Osteoblast (primary cell): ENCODE data around the gene ASTN2. TPM values are rescaled to one million over a fixed set of nuclear protein-coding genes. Genes with fewer than 3 reads are reported as not detected.

Experiments
- DNase-seq: peaks from one replicate; pipeline ENCODE4 v3.0.0; 2011; ENCODE audit warnings: low spot score, mixed read lengths; ENCODE audit not compliant: insufficient read length; ENCODE audit errors: missing footprints
- H2AFZ ChIP-seq: 2 replicates; pipeline ENCODE4 v1.6.0; 2011; ENCODE audit warnings: mild to moderate bottlenecking, low read length
- H3K27ac ChIP-seq: 2 replicates; pipeline ENCODE4 v1.5.1; 2011; ENCODE audit warnings: mild to moderate bottlenecking, low read depth, low read length, moderate library complexity
- H3K27me3 ChIP-seq: 2 replicates; pipeline ENCODE4 v1.6.0; 2012; ENCODE audit warnings: mild to moderate bottlenecking, control low read depth, inconsistent platforms, low read length, moderate library complexity; ENCODE audit not compliant: insufficient read depth
- H3K36me3 ChIP-seq: 2 replicates; pipeline ENCODE4 v1.5.1; 2011; ENCODE audit warnings: mild to moderate bottlenecking, low read length, control low read depth, moderate library complexity; ENCODE audit not compliant: insufficient read depth
- H3K4me1 ChIP-seq: 2 replicates; pipeline ENCODE4 v1.5.1; 2011; ENCODE audit warnings: mild to moderate bottlenecking, low read length, control low read depth, moderate library complexity; ENCODE audit not compliant: insufficient read depth
- H3K4me2 ChIP-seq: 2 replicates; pipeline ENCODE4 v1.6.0; 2011; ENCODE audit warnings: mild to moderate bottlenecking, low read length; ENCODE audit not compliant: insufficient read depth
- H3K4me3 ChIP-seq: fragments of 200-600 bp; sonication (generic); 3 replicates; pipeline ENCODE4 v1.5.1; 2012; ENCODE audit warnings: mild to moderate bottlenecking, low read length, inconsistent platforms; ENCODE audit not compliant: insufficient read depth
- H3K79me2 ChIP-seq: 2 replicates; pipeline ENCODE4 v1.6.0; 2012; ENCODE audit warnings: mild to moderate bottlenecking, low read length, control low read depth, inconsistent platforms; ENCODE audit not compliant: insufficient read depth
- H3K9me3 ChIP-seq: 2 replicates; pipeline ENCODE4 v1.5.1; 2011; ENCODE audit warnings: low read depth, low read length, control low read depth
- H4K20me1 ChIP-seq: 2 replicates; pipeline ENCODE4 v1.6.0; 2012; ENCODE audit warnings: mild to moderate bottlenecking, low read length, control low read depth; ENCODE audit not compliant: insufficient read depth
- CTCF ChIP-seq: IDR thresholded peaks from 2 replicates; pipeline ENCODE4 v1.5.1; 2011; ENCODE audit warnings: mild to moderate bottlenecking, low read depth, low read length, moderate library complexity; ENCODE audit errors: extremely low read depth
- total RNA-seq: library from RNA; depleted of rRNA; stranded (reverse); fragments of >200 nt; gene quantifications from 2 replicates; pipeline ENCODE4 v1.2.3, GENCODE V29; 2012

ASTN2 gene
- total RNA-seq, 1 donor, result 4.7 TPM

GRCh38 chr9:117189121-117189520, 225.7 kb downstream of the ASTN2 start:
- no peaks in the 10 kb centered on the region for H3K4me1 ChIP-seq
- no peak overlapping the region for H3K4me3 ChIP-seq
- DNase-seq, result no peak
- no peaks in the 10 kb centered on the region for H3K79me2 ChIP-seq
- H2AFZ ChIP-seq, result no peak overlapping the region
- H3K36me3 ChIP-seq, result no peaks in the 10 kb centered on the region
- no peak for TF ChIP-seq CTCF
- H4K20me1 ChIP-seq, result no peaks in the 10 kb centered on the region
- no peak overlapping the region for H3K27ac ChIP-seq
- no peaks in the 10 kb centered on the region for H3K27me3 ChIP-seq
- peaks cover 2% of the 10 kb centered on the region for H3K9me3 ChIP-seq
- no peak overlapping the region for H3K4me2 ChIP-seq

GRCh38 chr9:117188394-117188793, 226.5 kb downstream of the ASTN2 start:
- Histone ChIP-seq H3K27me3 (no peaks in the 10 kb centered on the region), H3K4me3 (no peak overlapping the region), H3K4me2 (no peak overlapping the region), H3K36me3 (no peaks in the 10 kb centered on the region), H3K79me2 (no peaks in the 10 kb centered on the region), H2AFZ (no peak overlapping the region), H3K9me3 (peaks cover 2% of the 10 kb centered on the region), H3K27ac (no peak overlapping the region), H4K20me1 (no peaks in the 10 kb centered on the region), H3K4me1 (no peaks in the 10 kb centered on the region)
- no peak for DNase-seq
- TF ChIP-seq CTCF, result no peak

GRCh38 chr9:117187498-117187897, 227.4 kb downstream of the ASTN2 start:
- no peak overlapping the region for H3K27ac ChIP-seq
- DNase-seq, result no peak
- no peak for TF ChIP-seq CTCF
- H3K4me3 ChIP-seq, result no peak overlapping the region
- H3K9me3 ChIP-seq, result peaks cover 2% of the 10 kb centered on the region
- no peaks in the 10 kb centered on the region for H3K4me1 ChIP-seq
- H3K27me3 ChIP-seq, result no peaks in the 10 kb centered on the region
- no peaks in the 10 kb centered on the region for H3K79me2 ChIP-seq
- H4K20me1 ChIP-seq, result no peaks in the 10 kb centered on the region
- H3K36me3 ChIP-seq, result no peaks in the 10 kb centered on the region
- no peak overlapping the region for H3K4me2 ChIP-seq
- H2AFZ ChIP-seq, result no peak overlapping the region

GRCh38 chr9:117184173-117184572, 230.7 kb downstream of the ASTN2 start:
- Histone ChIP-seq H3K36me3 (no peaks in the 10 kb centered on the region), H3K27me3 (no peaks in the 10 kb centered on the region), H3K9me3 (peaks cover 5% of the 10 kb centered on the region), H3K4me1 (no peaks in the 10 kb centered on the region), H3K27ac (no peak overlapping the region), H4K20me1 (no peaks in the 10 kb centered on the region), H2AFZ (no peak overlapping the region), H3K79me2 (no peaks in the 10 kb centered on the region), H3K4me3 (no peak overlapping the region), H3K4me2 (no peak overlapping the region)
- no peak for DNase-seq
- no peak for TF ChIP-seq CTCF
